Breast epithelium (tissue), 4 donors: ENCODE measurements around the gene HIVEP3. TPM values are rescaled to one million over a fixed set of nuclear protein-coding genes. Genes with fewer than 3 reads are reported as not detected.

ENCODE experiments used
- DNase-seq, 2 donors: peaks; one replicate each; pipeline ENCODE4 v3.0.0-alpha.2; 2019; ENCODE audit warnings: low spot score in 2 of 2
- H3K27ac ChIP-seq, 2 donors: fragments of 200-600 bp; sonication (generic) in 1 of 2; one replicate each; pipeline ENCODE4 v1.5.1; 2016 to 2019; ENCODE audit warnings: mild to moderate bottlenecking in 1 of 2
- H3K27me3 ChIP-seq, 2 donors: fragments of 200-600 bp; sonication (generic) in 1 of 2; one replicate each; pipeline versions ENCODE4 v1.5.1 to v1.6.0; 2017 to 2019; ENCODE audit warnings: control low read depth in 1 of 2, mild to moderate bottlenecking in 1 of 2
- H3K36me3 ChIP-seq: fragments of 200-600 bp; one replicate; pipeline ENCODE4 v1.5.1; 2019
- H3K4me1 ChIP-seq, 2 donors: fragments of 200-600 bp; sonication (generic); one replicate each; pipeline ENCODE4 v1.5.1; 2016 to 2019; ENCODE audit warnings: control low read depth in 1 of 2
- H3K4me3 ChIP-seq, 3 donors: fragments of 200-600 bp; sonication (generic); 1 replicate in 2 of 3; 2 replicates in 1 of 3; pipeline ENCODE4 v1.5.1; 2016 to 2019; ENCODE audit warnings: mild to moderate bottlenecking in 3 of 3, moderate library complexity in 2 of 3
- H3K9me3 ChIP-seq, 2 donors: fragments of 200-600 bp; sonication (generic) in 1 of 2; one replicate each; pipeline ENCODE4 v1.5.1; 2016 to 2019; ENCODE audit warnings: control low read depth in 1 of 2
- CTCF ChIP-seq, 3 donors: fragments of 450-650 bp; IDR thresholded peaks; one replicate each; pipeline ENCODE4 v1.5.1; 2016 to 2017; ENCODE audit warnings: antibody characterized with exemption in 3 of 3, mild to moderate bottlenecking in 3 of 3, moderate library complexity in 3 of 3
- POLR2A ChIP-seq: fragments of 450-650 bp; IDR thresholded peaks from one replicate; pipeline ENCODE4 v1.6.1; 2016; ENCODE audit warnings: antibody characterized with exemption, mild to moderate bottlenecking, moderate library complexity
- POLR2AphosphoS5 ChIP-seq, 3 donors: sonication (generic); formaldehyde crosslinking; IDR thresholded peaks; one replicate each; pipeline ENCODE4 v1.6.1; 2017; ENCODE audit warnings: antibody characterized with exemption in 3 of 3
- intact Hi-C: fragments of 100-400 bp; cut with DNase I; formaldehyde crosslinking; loops from one replicate; pipeline ENCODE4 v1.15.1; 2023; ENCODE audit warnings: low total_unique reads
- total RNA-seq, 3 donors: library from RNA; depleted of rRNA; stranded (reverse); fragments of >200 nt; gene quantifications; one replicate each; pipeline ENCODE4 v1.1.0, GENCODE V29; 2016

The HIVEP3 gene
- total RNA-seq, 3 donors from 2014 or later = 3.5 to 13.5 (median 9.2) TPM

GRCh38 chr1:41806472-41807155 lies 112.1 kb downstream of the HIVEP3 start:
- Histone ChIP-seq H3K27me3 (no peaks in the 10 kb centered on the region), H3K9me3 (no peaks in the 10 kb centered on the region), H3K4me3 (no peak overlapping the region), H3K27ac (no peak overlapping the region), H3K4me1 (peaks cover 0 to 9% of the 10 kb centered on the region in 2 donors), H3K36me3 (no peaks in the 10 kb centered on the region)
- intact Hi-C loops = no loop called here
- DNase-seq = no peak
- TF ChIP-seq POLR2A (no peak), CTCF (IDR thresholded peaks at IDR 0.05) (no peak), POLR2AphosphoS5 (IDR thresholded peaks at IDR 0.05) (no peak)

- Histone ChIP-seq H3K27me3 (no peaks in the 10 kb centered on the region), H3K4me1 (peaks cover 0 to 9% of the 10 kb centered on the region in 2 donors), H3K4me3 (no peak overlapping the region), H3K36me3 (no peaks in the 10 kb centered on the region), H3K9me3 (no peaks in the 10 kb centered on the region), H3K27ac (no peak overlapping the region)
- no peak for DNase-seq
- intact Hi-C loops = no loop called here
- TF ChIP-seq POLR2AphosphoS5 (IDR thresholded peaks at IDR 0.05) (no peak), CTCF (IDR thresholded peaks at IDR 0.05) (no peak), POLR2A (no peak)
Measured at GRCh38 chr1:41805771-41806471, 112.8 kb downstream of the HIVEP3 start.

- H3K27me3 ChIP-seq = no peaks in the 10 kb centered on the region
- H3K9me3 ChIP-seq = no peaks in the 10 kb centered on the region
- no peak for DNase-seq
- intact Hi-C loops = loop anchor here (5.0 kb wide), 1 partner anchor 638 kb away; no protein-coding TSS in a partner anchor
- H3K36me3 ChIP-seq = no peaks in the 10 kb centered on the region
- H3K27ac ChIP-seq = peak overlapping the region; percentile 55 to 75
- peaks cover 0 to 9% of the 10 kb centered on the region in 2 donors for H3K4me1 ChIP-seq
- no peak overlapping the region for H3K4me3 ChIP-seq
- TF ChIP-seq CTCF (IDR thresholded peaks at IDR 0.05) (no peak), POLR2AphosphoS5 (IDR thresholded peaks at IDR 0.05) (no peak), POLR2A (no peak)
Measured at GRCh38 chr1:41804176-41804575, 114.5 kb downstream of the HIVEP3 start.

- no peak overlapping the region for H3K4me3 ChIP-seq
- H3K9me3 ChIP-seq = no peaks in the 10 kb centered on the region
- H3K36me3 ChIP-seq = no peaks in the 10 kb centered on the region
- H3K4me1 ChIP-seq = peaks cover 0 to 9% of the 10 kb centered on the region in 2 donors
- intact Hi-C loops = loop anchor here (5.0 kb wide), 1 partner anchor 639 kb away; no protein-coding TSS in a partner anchor
- H3K27me3 ChIP-seq = no peaks in the 10 kb centered on the region
- peak in 1 of 2 donors; percentile 30 for DNase-seq
- TF ChIP-seq POLR2AphosphoS5 (IDR thresholded peaks at IDR 0.05) (no peak), CTCF (IDR thresholded peaks at IDR 0.05) (no peak), POLR2A (no peak)
- H3K27ac ChIP-seq = peak overlapping the region; percentile 75 to 87
Measured at GRCh38 chr1:41803656-41804055, 115.1 kb downstream of the HIVEP3 start.
